Panc1 (cell line): ENCODE data around the gene TNFRSF14. TPM values are rescaled to one million over a fixed set of nuclear protein-coding genes. Genes with fewer than 3 reads are reported as not detected.

Experiments
- ATAC-seq: fragments of 200-7000 bp; cut with Tn5 transposase; 2 replicates; pipeline ENCODE4 v1.9.1; 2020; ENCODE audit warnings: mild to moderate bottlenecking, moderate library complexity
- BruUV-seq: library from RNA; stranded (reverse); fragments of 400-500 nt; replicated peaks from 2 replicates; lab custom pipeline; 2021; lab: Mats Ljungman, UMichigan
- CTCF ChIA-PET: fragments of 300-600 bp; sonication (Branson Sonifier 250); formaldehyde crosslinking; loops from one replicate; lab custom pipeline; 2022; ENCODE audit warnings: antibody characterized with exemption; lab: Charles Lee
- POLR2A ChIA-PET: fragments of 300-600 bp; sonication (Branson Sonifier 250); formaldehyde crosslinking; loops from one replicate; lab custom pipeline; 2022; ENCODE audit warnings: antibody characterized with exemption; lab: Charles Lee
- DNase-seq: peaks from one replicate; pipeline ENCODE4 v3.0.0-alpha.2; 2010; ENCODE audit warnings: low read depth, low spot score
- H3K27ac ChIP-seq: 2 replicates; pipeline ENCODE4 v1.5.1; 2011; ENCODE audit warnings: mild to moderate bottlenecking, low read length, inconsistent platforms
- H3K27me3 ChIP-seq: fragments of 200-500 bp; sonication (Bioruptor generic); 2 replicates; pipeline ENCODE4 v1.6.0; 2014; ENCODE audit warnings: low read length, inconsistent platforms; ENCODE audit not compliant: control insufficient read depth, insufficient read depth
- H3K36me3 ChIP-seq: fragments of 200-500 bp; sonication (Bioruptor generic); 2 replicates; pipeline ENCODE4 v1.5.1; 2014; ENCODE audit warnings: inconsistent platforms, mild to moderate bottlenecking, low read length, moderate library complexity; ENCODE audit not compliant: control insufficient read depth, insufficient read depth
- H3K4me1 ChIP-seq: 2 replicates; pipeline ENCODE4 v1.5.1; 2011; ENCODE audit warnings: inconsistent platforms, mild to moderate bottlenecking, low read length, moderate library complexity; ENCODE audit not compliant: control insufficient read depth, insufficient read depth
- H3K4me3 ChIP-seq, 2 experiments: 2 replicates each; pipeline ENCODE4 v1.5.1; 2011 to 2012; ENCODE audit warnings: low read depth in 2 of 2, low read length in 2 of 2, mild to moderate bottlenecking in 2 of 2, inconsistent platforms in 1 of 2, moderate library complexity in 1 of 2
- H3K9me3 ChIP-seq: fragments of 200-500 bp; sonication (Bioruptor generic); 2 replicates; pipeline ENCODE4 v1.5.1; 2014; ENCODE audit warnings: low read depth, mild to moderate bottlenecking, inconsistent platforms, low read length, moderate library complexity; ENCODE audit not compliant: control insufficient read depth, insufficient read depth
- POLR2AphosphoS5 ChIP-seq: IDR thresholded peaks from 2 replicates; pipeline ENCODE4 v1.6.1; 2012; ENCODE audit warnings: mild to moderate bottlenecking, low read depth, low read length, moderate library complexity
- TCF7L2 ChIP-seq: IDR thresholded peaks from 2 replicates; pipeline ENCODE4 v1.6.1; 2011; ENCODE audit warnings: mild to moderate bottlenecking, low read depth, low read length, inconsistent platforms
- in situ Hi-C: cut with HindIII; loops from 2 replicates; pipeline ENCODE4 v1.10.0; 2016; ENCODE audit warnings: low sequenced_read_pairs, low pct_unique_long_range_greater_than_20kb
- intact Hi-C: fragments of 100-400 bp; cut with micrococcal nuclease; formaldehyde crosslinking; loops from one replicate; pipeline ENCODE4 v1.10.0; 2022; ENCODE audit not compliant: unreplicated experiment
- total RNA-seq: library from RNA; stranded (reverse); gene quantifications from one replicate; pipeline ENCODE4 v1.2.1, GENCODE V29; 2021; ENCODE audit not compliant: unreplicated experiment
- TF ChIP-seq, protein P1 (sequence below): fragments of 450-650 bp; IDR thresholded peaks from 2 replicates; pipeline ENCODE4 v1.5.1; 2017; ENCODE audit warnings: mild to moderate bottlenecking
- TF ChIP-seq, protein P2 (sequence below), 2 experiments: IDR thresholded peaks; 2 replicates each; pipeline ENCODE4 v1.6.1; 2011 to 2012; ENCODE audit warnings: low read depth in 2 of 2, control low read depth in 1 of 2, low read length in 1 of 2, mild to moderate bottlenecking in 1 of 2, moderate library complexity in 1 of 2; ENCODE audit not compliant: insufficient read depth in 1 of 2

The TNFRSF14 gene
- total RNA-seq, 1 experiment from 2014 or later = 20.1 TPM

DNA sequence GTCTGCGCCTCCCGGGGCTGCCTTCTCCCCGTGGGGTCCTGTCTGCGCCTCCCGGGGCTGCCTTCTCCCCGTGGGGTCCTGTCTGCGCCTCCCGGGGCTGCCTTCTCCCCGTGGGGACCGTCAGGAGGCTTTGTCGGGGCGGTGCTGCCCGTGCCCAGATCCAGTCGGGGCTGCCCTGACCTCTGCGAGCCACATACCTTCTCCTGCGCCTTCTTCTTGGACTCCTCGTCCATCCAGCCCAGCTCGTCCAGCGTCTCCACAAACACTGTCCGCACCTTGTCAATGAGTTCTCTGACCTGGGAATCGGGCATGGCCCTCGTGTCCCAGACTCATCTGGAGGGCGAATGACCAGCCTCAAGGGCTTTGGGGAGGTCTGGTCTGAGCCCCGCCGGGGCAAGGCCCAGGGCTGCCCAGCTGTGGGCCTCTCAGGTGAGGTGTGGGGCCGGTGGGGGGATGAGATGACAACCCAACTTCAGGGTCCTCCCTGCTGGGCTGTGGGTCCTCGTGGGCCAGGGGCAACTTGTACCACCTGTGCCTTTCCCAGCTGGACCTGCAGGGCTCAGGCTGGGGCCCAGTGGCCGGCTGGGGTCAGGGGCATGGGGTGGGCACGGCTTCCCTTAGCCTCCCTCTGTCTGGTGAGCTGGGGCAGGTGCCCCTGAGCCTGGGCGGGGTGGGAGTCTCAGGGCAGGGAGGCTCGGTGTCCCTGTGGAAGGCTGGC, 39.8 kb downstream of the TNFRSF14 start:
- Histone ChIP-seq H3K9me3 (no peaks in the 10 kb centered on the region), H3K36me3 (no peaks in the 10 kb centered on the region), H3K27me3 (no peaks in the 10 kb centered on the region), H3K4me1 (no peaks in the 10 kb centered on the region), H3K4me3 (no peak overlapping the region), H3K27ac (no peak overlapping the region)
- ChIA-PET CTCF (no interaction called here), POLR2A (no interaction called here)
- no peak for ATAC-seq
- no peak for TF ChIP-seq TCF7L2
- TF ChIP-seq, protein P1, sequence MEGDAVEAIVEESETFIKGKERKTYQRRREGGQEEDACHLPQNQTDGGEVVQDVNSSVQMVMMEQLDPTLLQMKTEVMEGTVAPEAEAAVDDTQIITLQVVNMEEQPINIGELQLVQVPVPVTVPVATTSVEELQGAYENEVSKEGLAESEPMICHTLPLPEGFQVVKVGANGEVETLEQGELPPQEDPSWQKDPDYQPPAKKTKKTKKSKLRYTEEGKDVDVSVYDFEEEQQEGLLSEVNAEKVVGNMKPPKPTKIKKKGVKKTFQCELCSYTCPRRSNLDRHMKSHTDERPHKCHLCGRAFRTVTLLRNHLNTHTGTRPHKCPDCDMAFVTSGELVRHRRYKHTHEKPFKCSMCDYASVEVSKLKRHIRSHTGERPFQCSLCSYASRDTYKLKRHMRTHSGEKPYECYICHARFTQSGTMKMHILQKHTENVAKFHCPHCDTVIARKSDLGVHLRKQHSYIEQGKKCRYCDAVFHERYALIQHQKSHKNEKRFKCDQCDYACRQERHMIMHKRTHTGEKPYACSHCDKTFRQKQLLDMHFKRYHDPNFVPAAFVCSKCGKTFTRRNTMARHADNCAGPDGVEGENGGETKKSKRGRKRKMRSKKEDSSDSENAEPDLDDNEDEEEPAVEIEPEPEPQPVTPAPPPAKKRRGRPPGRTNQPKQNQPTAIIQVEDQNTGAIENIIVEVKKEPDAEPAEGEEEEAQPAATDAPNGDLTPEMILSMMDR = no peak
- no peak for TF ChIP-seq POLR2AphosphoS5
- intact Hi-C loops (no loop called here), in situ Hi-C loops (no loop called here)
- no TSS peak for BruUV-seq
- no peak for DNase-seq

DNA sequence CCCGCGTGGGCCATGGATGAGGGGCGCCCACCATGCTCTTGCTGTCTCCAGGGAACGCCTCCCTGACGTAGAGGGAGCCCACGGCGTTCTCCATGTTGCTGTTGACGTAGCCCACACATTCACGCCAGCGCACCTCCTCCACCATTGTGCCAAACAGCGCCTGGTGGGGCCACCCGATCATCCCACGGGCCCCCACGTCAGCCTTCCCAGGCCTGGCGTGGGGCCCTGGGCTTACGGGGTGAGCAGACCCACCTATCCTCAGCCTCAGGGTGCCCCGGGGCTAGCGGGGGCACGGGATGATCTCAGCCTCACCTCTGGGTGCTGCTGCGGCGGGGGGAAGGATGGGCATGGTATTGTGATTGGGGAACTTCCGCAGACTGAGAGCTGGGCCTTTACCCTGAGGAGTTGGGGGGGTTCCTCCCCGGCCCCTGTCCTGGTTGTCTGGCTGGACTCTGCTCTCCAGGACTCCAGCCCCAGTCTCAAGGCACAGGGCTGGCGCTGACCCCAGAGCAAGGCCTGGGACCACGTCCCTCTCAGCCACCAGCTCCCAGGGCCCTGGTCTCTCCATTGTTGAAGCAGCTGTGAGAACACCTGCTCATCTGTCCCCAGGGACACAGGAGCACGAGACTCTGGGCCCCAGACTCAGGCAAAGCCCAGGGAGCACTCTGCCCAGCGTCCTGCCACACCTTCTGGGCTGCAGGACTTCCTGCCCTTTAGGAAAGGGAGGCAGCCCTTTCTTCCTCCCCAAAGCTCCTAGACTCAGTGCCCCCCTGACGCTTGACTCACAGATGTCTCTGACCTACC, 40.6 kb downstream of the TNFRSF14 start:
- intact Hi-C loops (no loop called here), in situ Hi-C loops (no loop called here)
- Histone ChIP-seq H3K4me3 (no peak overlapping the region), H3K4me1 (no peaks in the 10 kb centered on the region), H3K9me3 (no peaks in the 10 kb centered on the region), H3K36me3 (no peaks in the 10 kb centered on the region), H3K27ac (no peak overlapping the region), H3K27me3 (no peaks in the 10 kb centered on the region)
- POLR2A ChIA-PET = no interaction called here
- BruUV-seq = no TSS peak
- no peak for DNase-seq
- peak; percentile 15; the same call in 1 of the 2 replicates for ATAC-seq
- TF ChIP-seq, protein P2, sequence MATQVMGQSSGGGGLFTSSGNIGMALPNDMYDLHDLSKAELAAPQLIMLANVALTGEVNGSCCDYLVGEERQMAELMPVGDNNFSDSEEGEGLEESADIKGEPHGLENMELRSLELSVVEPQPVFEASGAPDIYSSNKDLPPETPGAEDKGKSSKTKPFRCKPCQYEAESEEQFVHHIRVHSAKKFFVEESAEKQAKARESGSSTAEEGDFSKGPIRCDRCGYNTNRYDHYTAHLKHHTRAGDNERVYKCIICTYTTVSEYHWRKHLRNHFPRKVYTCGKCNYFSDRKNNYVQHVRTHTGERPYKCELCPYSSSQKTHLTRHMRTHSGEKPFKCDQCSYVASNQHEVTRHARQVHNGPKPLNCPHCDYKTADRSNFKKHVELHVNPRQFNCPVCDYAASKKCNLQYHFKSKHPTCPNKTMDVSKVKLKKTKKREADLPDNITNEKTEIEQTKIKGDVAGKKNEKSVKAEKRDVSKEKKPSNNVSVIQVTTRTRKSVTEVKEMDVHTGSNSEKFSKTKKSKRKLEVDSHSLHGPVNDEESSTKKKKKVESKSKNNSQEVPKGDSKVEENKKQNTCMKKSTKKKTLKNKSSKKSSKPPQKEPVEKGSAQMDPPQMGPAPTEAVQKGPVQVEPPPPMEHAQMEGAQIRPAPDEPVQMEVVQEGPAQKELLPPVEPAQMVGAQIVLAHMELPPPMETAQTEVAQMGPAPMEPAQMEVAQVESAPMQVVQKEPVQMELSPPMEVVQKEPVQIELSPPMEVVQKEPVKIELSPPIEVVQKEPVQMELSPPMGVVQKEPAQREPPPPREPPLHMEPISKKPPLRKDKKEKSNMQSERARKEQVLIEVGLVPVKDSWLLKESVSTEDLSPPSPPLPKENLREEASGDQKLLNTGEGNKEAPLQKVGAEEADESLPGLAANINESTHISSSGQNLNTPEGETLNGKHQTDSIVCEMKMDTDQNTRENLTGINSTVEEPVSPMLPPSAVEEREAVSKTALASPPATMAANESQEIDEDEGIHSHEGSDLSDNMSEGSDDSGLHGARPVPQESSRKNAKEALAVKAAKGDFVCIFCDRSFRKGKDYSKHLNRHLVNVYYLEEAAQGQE (IDR thresholded peaks at IDR 0.05; ENCODE audit: insufficient read depth in 1 of 2, low read depth in 2 of 2, low read length in 1 of 2) = no peak
- TF ChIP-seq, protein P1 = no peak
- CTCF ChIA-PET = no interaction called here
